CD8-positive, alpha-beta memory T cell (primary cell): ENCODE data around the gene CYSRT1. TPM values are rescaled to one million over a fixed set of nuclear protein-coding genes. Genes with fewer than 3 reads are reported as not detected.
A peak's percentile ranks its signal among the peaks of the same experiment; 100 is the strongest.

Experiments used
- CTCF ChIA-PET: fragments of 350-600 bp; sonication (Branson Sonifier 250); formaldehyde crosslinking; loops from one replicate; lab custom pipeline; 2021; ENCODE audit warnings: antibody characterized with exemption; lab: Charles Lee
- POLR2A ChIA-PET: fragments of 350-600 bp; sonication (Branson Sonifier 250); formaldehyde crosslinking; loops from one replicate; lab custom pipeline; 2021; ENCODE audit warnings: antibody characterized with exemption; lab: Charles Lee
- DNase-seq, 5 donors: peaks; one replicate each; pipeline versions ENCODE4 v3.0.0 to v3.0.0-alpha.2; 2020 to 2022; ENCODE audit warnings: mixed read lengths in 1 of 5
- H3K27ac ChIP-seq: one replicate; pipeline ENCODE4 v1.7.0; 2013; ENCODE audit warnings: low read depth, mild to moderate bottlenecking, low read length, moderate library complexity
- H3K27me3 ChIP-seq: 2 replicates; pipeline ENCODE4 v1.7.0; 2013; ENCODE audit warnings: low read length, mild to moderate bottlenecking; ENCODE audit not compliant: insufficient read depth, poor library complexity, severe bottlenecking
- H3K36me3 ChIP-seq: 2 replicates; pipeline ENCODE4 v1.7.0; 2013; ENCODE audit warnings: mild to moderate bottlenecking, low read length, moderate library complexity; ENCODE audit not compliant: insufficient read depth
- H3K4me1 ChIP-seq: 2 replicates; pipeline ENCODE4 v1.7.0; 2013; ENCODE audit warnings: mild to moderate bottlenecking, low read length, moderate library complexity; ENCODE audit not compliant: insufficient read depth
- H3K4me3 ChIP-seq: 2 replicates; pipeline ENCODE4 v1.7.0; 2013; ENCODE audit warnings: mild to moderate bottlenecking, low read length
- H3K9me3 ChIP-seq: 2 replicates; pipeline ENCODE4 v1.7.0; 2013; ENCODE audit warnings: mild to moderate bottlenecking, low read length
- H3K27ac Mint-ChIP-seq, 8 donors: one replicate each; pipeline ENCODE4 v1.8.0; 2020 to 2021; ENCODE audit warnings: mixed read lengths in 8 of 8, mild to moderate bottlenecking in 6 of 8, inconsistent platforms in 3 of 8, moderate library complexity in 3 of 8
- H3K27me3 Mint-ChIP-seq, 2 donors: one replicate each; pipeline ENCODE4 v1.8.0; 2020 to 2021; ENCODE audit warnings: mixed read lengths in 2 of 2, mild to moderate bottlenecking in 1 of 2, moderate library complexity in 1 of 2
- H3K36me3 Mint-ChIP-seq, 3 donors: one replicate each; pipeline ENCODE4 v1.8.0; 2020 to 2021; ENCODE audit warnings: mixed read lengths in 3 of 3, inconsistent platforms in 1 of 3, mild to moderate bottlenecking in 1 of 3
- H3K4me1 Mint-ChIP-seq, 3 donors: one replicate each; pipeline ENCODE4 v1.8.0; 2020 to 2021; ENCODE audit warnings: mixed read lengths in 3 of 3, inconsistent platforms in 1 of 3, mild to moderate bottlenecking in 1 of 3
- H3K4me3 Mint-ChIP-seq, 7 donors: one replicate each; pipeline ENCODE4 v1.8.0; 2020 to 2021; ENCODE audit warnings: mixed read lengths in 7 of 7, mild to moderate bottlenecking in 6 of 7, moderate library complexity in 4 of 7, inconsistent platforms in 2 of 7
- H3K9me3 Mint-ChIP-seq, 5 donors: one replicate each; pipeline ENCODE4 v1.8.0; 2020 to 2022; ENCODE audit warnings: mixed read lengths in 5 of 5, mild to moderate bottlenecking in 3 of 5, moderate library complexity in 2 of 5, inconsistent platforms in 1 of 5
- polyA plus RNA-seq: library from polyadenylated mRNA; unstranded; fragments of 300-500 nt; fragmentation: Illumina TruSeq; gene quantifications from one replicate; pipeline ENCODE4 v1.2.3, GENCODE V29; 2021
- total RNA-seq, 2 experiments: library from RNA; stranded (reverse); gene quantifications; one replicate each; pipeline ENCODE4 v1.2.3, GENCODE V29; 2021

The CYSRT1 gene
- total and polyA plus RNA-seq, 3 experiments from 2014 or later, result 0.32 to 0.66 (median 0.58) TPM

- Mint-ChIP-seq H3K36me3 (peaks cover 0 to 22% (median 5%) of the 10 kb centered on the region in 3 donors), H3K27me3 (peaks cover 0 to 4% of the 10 kb centered on the region in 2 donors), H3K4me3 (peak overlapping the region in 1 of 7 donors; percentile 40), H3K9me3 (no peaks in the 10 kb centered on the region), H3K27ac (peak overlapping the region in 1 of 8 donors; percentile 23), H3K4me1 (peaks cover 12 to 29% (median 13%) of the 10 kb centered on the region in 3 donors)
- H3K27ac ChIP-seq, result no peak overlapping the region
- no peak for DNase-seq
- no peak overlapping the region for H3K4me3 ChIP-seq
- no peaks in the 10 kb centered on the region for H3K9me3 ChIP-seq
- no peaks in the 10 kb centered on the region for H3K27me3 ChIP-seq
- ChIA-PET POLR2A (interaction anchor here (0.6 kb wide), 1 partner anchor 122 kb away, joined by 3 read pairs; no protein-coding TSS in a partner anchor), CTCF (no interaction called here)
- peaks cover 10% of the 10 kb centered on the region for H3K36me3 ChIP-seq
- H3K4me1 ChIP-seq, result peaks cover 10% of the 10 kb centered on the region
Observed at GRCh38 chr9:137244486-137245449, 19.8 kb downstream of the CYSRT1 start.

- Histone ChIP-seq H3K36me3 (peaks cover 10% of the 10 kb centered on the region), H3K9me3 (no peaks in the 10 kb centered on the region), H3K4me3 (no peak overlapping the region), H3K27ac (no peak overlapping the region), H3K27me3 (no peaks in the 10 kb centered on the region), H3K4me1 (peaks cover 10% of the 10 kb centered on the region)
- H3K36me3 Mint-ChIP-seq, result peaks cover 0 to 22% (median 5%) of the 10 kb centered on the region in 3 donors
- peak overlapping the region in 1 of 7 donors; percentile 40 for H3K4me3 Mint-ChIP-seq
- no peaks in the 10 kb centered on the region for H3K9me3 Mint-ChIP-seq
- ChIA-PET CTCF (interaction anchor here (2.8 kb wide), 1 partner anchor 9 kb away, joined by 11 read pairs; no protein-coding TSS in a partner anchor), POLR2A (no interaction called here)
- no peak for DNase-seq
- peaks cover 0 to 4% of the 10 kb centered on the region in 2 donors for H3K27me3 Mint-ChIP-seq
- H3K27ac Mint-ChIP-seq, result peak overlapping the region in 1 of 8 donors; percentile 23
- H3K4me1 Mint-ChIP-seq, result peaks cover 12 to 25% (median 13%) of the 10 kb centered on the region in 3 donors
Observed at GRCh38 chr9:137245450-137246421, 20.8 kb downstream of the CYSRT1 start.

- Histone ChIP-seq H3K27ac (no peak overlapping the region), H3K9me3 (no peaks in the 10 kb centered on the region), H3K36me3 (peaks cover 6% of the 10 kb centered on the region), H3K4me3 (no peak overlapping the region), H3K4me1 (peaks cover 5% of the 10 kb centered on the region), H3K27me3 (no peaks in the 10 kb centered on the region)
- Mint-ChIP-seq H3K9me3 (no peaks in the 10 kb centered on the region), H3K27me3 (no peaks in the 10 kb centered on the region), H3K4me1 (peaks cover 7 to 18% (median 9%) of the 10 kb centered on the region in 3 donors), H3K27ac (no peak overlapping the region), H3K4me3 (no peak overlapping the region), H3K36me3 (peaks cover 0 to 15% (median 5%) of the 10 kb centered on the region in 3 donors)
- DNase-seq, result no peak
- ChIA-PET POLR2A (no interaction called here), CTCF (interaction anchor here (2.8 kb wide), 1 partner anchor 10 kb away, joined by 11 read pairs; no protein-coding TSS in a partner anchor)
Observed at GRCh38 chr9:137247135-137247915, 22.4 kb downstream of the CYSRT1 start.

DNA sequence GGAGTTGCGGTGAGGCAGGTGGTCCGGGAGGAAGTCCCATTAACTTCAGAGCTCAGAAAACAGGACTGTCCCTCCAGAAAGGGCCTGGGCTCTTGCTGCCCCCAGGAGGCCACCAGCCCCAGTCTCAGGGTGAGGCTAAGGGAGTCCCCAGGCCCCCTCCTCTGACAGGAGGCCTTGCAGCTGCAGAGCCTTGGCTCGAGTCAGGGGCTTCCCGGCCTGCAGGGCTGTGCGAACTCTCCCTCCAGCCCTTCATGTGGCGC is 22.9 kb downstream of the CYSRT1 start:
- Mint-ChIP-seq H3K4me1 (peaks cover 1 to 13% (median 4%) of the 10 kb centered on the region in 3 donors), H3K4me3 (no peak overlapping the region), H3K27ac (no peak overlapping the region), H3K9me3 (no peaks in the 10 kb centered on the region), H3K36me3 (peaks cover 0 to 10% (median 2%) of the 10 kb centered on the region in 3 donors), H3K27me3 (no peaks in the 10 kb centered on the region)
- Histone ChIP-seq H3K36me3 (peaks cover 1% of the 10 kb centered on the region), H3K4me1 (no peaks in the 10 kb centered on the region), H3K27ac (no peak overlapping the region), H3K4me3 (no peak overlapping the region), H3K9me3 (no peaks in the 10 kb centered on the region), H3K27me3 (no peaks in the 10 kb centered on the region)
- ChIA-PET POLR2A (interaction anchor here (0.5 kb wide), 1 partner anchor 19 kb away, joined by 3 read pairs; no protein-coding TSS in a partner anchor), CTCF (interaction anchor here (2.8 kb wide), 1 partner anchor 11 kb away, joined by 11 read pairs; no protein-coding TSS in a partner anchor)
- no peak for DNase-seq

- no peak overlapping the region for H3K27ac Mint-ChIP-seq
- H3K27ac ChIP-seq, result no peak overlapping the region
- no peak for DNase-seq
- H3K4me3 Mint-ChIP-seq, result peak overlapping the region in 1 of 7 donors; percentile 40
- H3K36me3 Mint-ChIP-seq, result peaks cover 0 to 2% (median 0%) of the 10 kb centered on the region in 3 donors
- peaks cover 5% of the 10 kb centered on the region for H3K4me1 ChIP-seq
- no peaks in the 10 kb centered on the region for H3K9me3 Mint-ChIP-seq
- CTCF ChIA-PET, result no interaction called here
- no peaks in the 10 kb centered on the region for H3K9me3 ChIP-seq
- H3K4me1 Mint-ChIP-seq, result peaks cover 0 to 5% (median 4%) of the 10 kb centered on the region in 3 donors
- no peaks in the 10 kb centered on the region for H3K36me3 ChIP-seq
- no peaks in the 10 kb centered on the region for H3K27me3 Mint-ChIP-seq
- H3K4me3 ChIP-seq, result no peak overlapping the region
- POLR2A ChIA-PET, result no interaction called here
- H3K27me3 ChIP-seq, result no peaks in the 10 kb centered on the region
Observed at GRCh38 chr9:137250329-137251193, 25.6 kb downstream of the CYSRT1 start.

- Histone ChIP-seq H3K4me3 (no peak within 1 kb of the TSS), H3K9me3 (no peaks in the 10 kb centered on the region), H3K27ac (no peak within 1 kb of the TSS), H3K4me1 (peaks cover 9% of the 10 kb centered on the region), H3K36me3 (no peaks in the 10 kb centered on the region), H3K27me3 (no peaks in the 10 kb centered on the region)
- Mint-ChIP-seq H3K4me3 (peak within 1 kb of the TSS in 2 of 7 donors; percentile 27 to 40), H3K36me3 (peaks cover 0 to 5% (median 0%) of the 10 kb centered on the region in 3 donors), H3K27me3 (no peaks in the 10 kb centered on the region), H3K27ac (no peak within 1 kb of the TSS), H3K9me3 (no peaks in the 10 kb centered on the region), H3K4me1 (peaks cover 1 to 11% (median 4%) of the 10 kb centered on the region in 3 donors)
- POLR2A ChIA-PET, result no interaction called here
- CTCF ChIA-PET, result no interaction called here
- no peak for DNase-seq
Observed at GRCh38 chr9:137251194-137251461, 26.2 kb downstream of the CYSRT1 start, which contains the start of gene STPG3. TSS of gene STPG3 (plus strand) at chr9:137251286. CDS start at chr9:137251287, 1 bp downstream.
